ENCODE results near the gene RBM22. TPM values are rescaled to one million over a fixed set of nuclear protein-coding genes. Genes with fewer than 3 reads are reported as not detected.
A peak's percentile ranks its signal among the peaks of the same experiment; 100 is the strongest.
"Not testable (repeated sequence)": the region's sequence is repeated elsewhere in the genome, so short reads cannot be mapped to it uniquely, and the experiment has no call there.

The RBM22 gene
- 28.0 and 35.8 TPM in 2 replicates for total RNA-seq (2014; rRNA removed; shearing (Covaris generic))

DNA sequence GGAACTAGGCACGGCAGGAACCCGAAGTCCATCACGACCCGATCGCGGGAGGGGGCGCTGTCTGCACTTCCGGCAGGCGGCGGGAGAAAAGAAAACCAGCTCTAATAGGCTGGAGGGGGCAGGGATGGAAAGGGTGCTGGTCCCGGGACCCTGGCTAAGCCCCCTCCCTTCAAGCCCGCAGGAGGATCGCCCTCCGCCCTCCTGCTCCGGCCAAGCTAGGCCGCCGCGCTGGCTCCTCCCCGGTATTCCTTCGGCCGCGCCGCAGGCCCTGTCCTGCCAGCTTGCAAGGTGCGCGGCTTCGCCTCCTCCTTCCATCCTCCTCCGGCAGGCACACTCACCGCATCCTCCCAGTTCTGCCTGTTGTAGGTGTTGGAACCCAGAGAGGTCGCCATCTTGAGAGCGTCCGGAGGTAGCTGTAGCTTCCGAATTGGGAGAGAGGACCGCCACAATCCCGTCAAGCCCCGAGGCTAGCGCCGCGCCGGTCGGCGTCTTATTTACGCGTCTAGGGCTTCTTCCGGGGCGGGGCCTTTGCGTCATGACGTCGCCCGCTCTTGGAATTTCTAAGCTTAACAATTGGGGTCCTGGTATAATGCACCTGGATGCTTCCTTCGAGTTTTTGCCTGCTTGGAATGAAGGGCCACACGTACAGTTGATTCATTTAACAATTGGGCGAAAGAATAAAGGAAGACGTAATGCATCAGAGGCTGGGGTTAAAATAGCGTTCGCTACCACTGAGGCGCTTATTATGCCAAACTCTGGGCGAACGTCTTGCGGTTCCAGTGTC, at the start of gene RBM22:
TSS of gene RBM22 (minus strand) at position 469 of the 784 bp plus-strand sequence. CDS start at position 392, 77 bp downstream.
- DNase-seq (ENCODE audit: low spot score), result peak; percentile 82

- no peak for DNase-seq (ENCODE audit: low spot score)
These were observed 49.6 kb upstream of the RBM22 start for GRCh38 chr5:150750469-150750868.

GRCh38 chr5:150743142-150743488, 42.3 kb upstream of the RBM22 start:
- not testable (repeated sequence) for DNase-seq (ENCODE audit: low spot score)

GRCh38 chr5:150742455-150743141, 41.7 kb upstream of the RBM22 start:
- DNase-seq (ENCODE audit: low spot score), result not testable (repeated sequence)

GRCh38 chr5:150740992-150741391, 40.1 kb upstream of the RBM22 start:
- DNase-seq (ENCODE audit: low spot score), result no peak

GRCh38 chr5:150738862-150739261, 38.0 kb upstream of the RBM22 start:
- no peak for DNase-seq (ENCODE audit: low spot score)

DNA sequence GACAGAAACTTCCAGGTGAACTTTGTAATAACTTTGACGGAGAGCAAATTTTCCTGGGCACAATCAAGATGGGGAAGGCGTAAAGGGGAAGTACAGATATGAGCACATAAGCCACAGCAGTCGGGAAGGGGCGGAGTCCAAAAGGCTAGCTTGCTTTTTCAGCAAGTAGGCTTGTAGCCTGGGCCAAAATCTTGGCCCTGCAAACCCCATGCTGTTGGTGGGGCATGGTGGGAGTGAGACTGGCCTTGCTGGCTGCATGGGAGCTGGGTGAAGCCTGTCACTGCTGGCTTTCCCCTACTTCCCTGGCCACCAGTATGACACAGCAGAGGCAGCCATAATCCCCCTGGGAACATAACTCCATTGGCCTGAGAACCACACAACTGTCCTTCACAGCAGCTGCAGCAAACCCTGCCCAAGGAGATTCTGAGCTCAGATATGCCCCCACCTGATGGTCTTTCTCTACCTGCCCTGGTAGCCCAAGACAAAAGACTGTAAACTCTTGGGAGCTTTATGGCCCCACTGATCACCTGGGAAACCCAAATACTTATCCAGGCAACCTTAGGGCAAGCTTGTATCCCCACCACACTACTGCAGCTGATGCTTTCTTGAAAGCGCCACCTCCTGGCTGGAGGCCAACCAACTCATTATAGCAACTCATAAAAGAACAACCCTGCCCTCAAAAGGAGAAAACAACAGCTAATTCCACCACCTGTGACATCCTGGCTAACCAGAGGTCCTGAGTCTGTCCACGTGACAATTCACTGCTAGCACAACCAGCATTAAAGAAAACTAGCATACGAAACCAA, 33.9 kb upstream of the RBM22 start:
- peak; percentile 12 for DNase-seq (ENCODE audit: low spot score)

DNA sequence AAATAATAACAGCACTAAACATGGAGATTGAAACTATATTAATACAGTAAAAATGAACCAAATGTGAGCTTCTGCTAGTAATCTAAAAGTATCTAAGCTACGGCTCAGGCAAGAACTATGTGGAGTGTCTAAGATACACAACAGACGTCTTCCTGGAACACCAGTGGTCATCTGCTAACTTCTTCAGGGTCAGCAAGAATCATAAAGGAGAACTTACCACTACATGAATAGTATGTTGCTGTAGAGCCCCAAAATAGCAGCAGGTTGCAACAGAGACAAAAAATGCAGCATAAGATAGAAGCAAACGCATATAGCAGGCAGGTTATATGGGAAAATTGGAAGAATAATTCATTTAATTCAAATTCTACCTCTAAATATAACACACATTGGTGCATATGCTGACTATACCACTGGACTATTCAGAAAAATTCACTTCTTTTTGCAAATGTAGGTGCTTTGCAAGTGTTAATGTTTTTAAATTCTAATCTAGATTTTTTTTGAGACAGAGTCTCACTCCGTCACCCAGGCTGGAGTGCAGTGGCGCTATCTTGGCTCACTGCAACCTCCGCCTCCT, 30.9 kb upstream of the RBM22 start:
- no peak for DNase-seq (ENCODE audit: low spot score)

DNA sequence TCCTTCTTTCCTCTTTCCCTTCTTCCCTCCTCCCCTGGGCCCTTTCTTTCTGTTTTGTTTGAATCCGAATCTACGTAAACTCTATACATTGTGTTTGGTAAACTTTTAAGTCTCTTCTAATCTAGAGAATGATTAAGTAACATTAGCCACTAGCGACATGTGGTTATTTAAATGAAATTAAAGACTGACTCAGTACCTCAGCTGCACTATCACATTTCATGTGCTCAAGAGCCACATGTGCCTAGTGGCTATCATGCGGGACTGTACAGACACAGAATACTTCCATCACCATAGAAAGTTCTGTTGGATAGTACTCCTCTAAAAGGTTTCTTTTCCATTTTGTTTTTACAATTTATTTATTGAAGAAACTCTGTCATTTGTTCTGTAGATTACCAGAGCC, 29.0 kb upstream of the RBM22 start:
- DNase-seq (ENCODE audit: low spot score), result no peak

DNA sequence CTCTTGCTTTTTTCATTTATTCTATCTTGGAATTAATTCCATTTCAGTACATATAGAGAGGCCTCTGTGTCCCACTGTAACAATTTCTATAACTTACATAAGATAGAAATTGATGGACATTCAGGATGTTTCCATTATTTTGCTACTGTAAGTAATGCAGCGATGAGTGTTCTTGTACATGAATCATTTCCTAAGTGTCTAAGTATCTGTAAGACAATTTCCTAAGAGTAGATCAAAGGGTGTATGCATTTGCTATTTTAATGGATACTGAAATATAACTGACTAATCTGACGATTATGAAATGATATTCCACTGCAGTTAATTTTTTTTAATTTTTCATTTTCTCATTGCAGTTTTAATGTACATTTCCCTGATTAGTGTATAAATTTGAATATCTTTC, 23.0 kb upstream of the RBM22 start:
- no peak for DNase-seq (ENCODE audit: low spot score)

- no peak for DNase-seq (ENCODE audit: low spot score)
These were observed 9.3 kb upstream of the RBM22 start for GRCh38 chr5:150710165-150710564.

DNA sequence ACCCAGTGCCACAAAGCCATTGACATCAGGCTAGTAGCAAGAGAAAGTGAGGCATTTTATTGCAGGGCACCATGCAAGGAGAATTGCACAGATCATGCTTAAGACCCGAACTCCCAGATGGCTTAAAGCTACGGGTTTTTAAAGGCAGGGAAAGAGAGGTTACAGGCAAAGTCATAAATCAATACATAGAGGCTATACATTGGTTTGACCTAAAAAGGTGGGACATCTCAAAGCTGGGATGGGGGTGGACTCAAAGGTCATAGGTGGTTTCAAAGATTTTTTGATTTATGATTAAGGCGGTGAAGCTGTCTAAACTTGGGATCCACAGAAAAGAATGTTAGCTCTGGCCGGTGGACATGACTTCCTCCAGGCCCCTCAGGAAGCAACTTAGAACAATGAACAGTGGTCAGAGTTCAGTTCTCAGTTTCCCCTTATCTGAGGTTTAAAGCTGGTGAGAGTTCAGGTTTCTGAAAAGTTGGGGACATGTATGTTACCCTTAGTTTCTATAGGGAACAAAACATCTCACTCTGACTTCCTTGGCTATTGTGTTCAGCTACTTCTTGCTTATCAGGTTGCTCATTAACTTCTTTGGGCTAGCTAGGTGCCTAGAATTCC, 6.0 kb upstream of the RBM22 start:
- no peak for DNase-seq (ENCODE audit: low spot score)

DNA sequence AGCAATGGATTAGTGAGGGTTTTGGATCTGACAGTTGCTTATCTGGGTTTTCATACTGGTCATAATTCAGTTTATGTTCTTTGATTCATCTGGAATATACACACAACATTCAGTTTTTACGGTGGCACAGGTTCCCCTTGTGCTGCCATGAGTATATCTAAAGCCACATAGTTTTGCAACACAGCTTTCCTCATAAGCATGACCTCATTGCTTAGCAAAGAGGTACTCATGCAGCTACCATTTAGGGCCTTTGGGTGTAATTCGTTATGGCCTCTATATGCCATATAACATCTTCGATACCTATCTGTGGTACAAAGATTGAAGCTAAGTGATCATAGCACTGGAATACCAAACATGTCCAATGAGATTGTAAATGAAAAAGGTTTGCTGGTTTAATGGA, 2.9 kb upstream of the RBM22 start:
- DNase-seq (ENCODE audit: low spot score), result no peak

GRCh38 chr5:150700246-150700593, 642 bp downstream of the RBM22 start:
- DNase-seq (ENCODE audit: low spot score), result no peak

- no peak for DNase-seq (ENCODE audit: low spot score)
These were observed 6.2 kb downstream of the RBM22 start for GRCh38 chr5:150694612-150695011.

DNA sequence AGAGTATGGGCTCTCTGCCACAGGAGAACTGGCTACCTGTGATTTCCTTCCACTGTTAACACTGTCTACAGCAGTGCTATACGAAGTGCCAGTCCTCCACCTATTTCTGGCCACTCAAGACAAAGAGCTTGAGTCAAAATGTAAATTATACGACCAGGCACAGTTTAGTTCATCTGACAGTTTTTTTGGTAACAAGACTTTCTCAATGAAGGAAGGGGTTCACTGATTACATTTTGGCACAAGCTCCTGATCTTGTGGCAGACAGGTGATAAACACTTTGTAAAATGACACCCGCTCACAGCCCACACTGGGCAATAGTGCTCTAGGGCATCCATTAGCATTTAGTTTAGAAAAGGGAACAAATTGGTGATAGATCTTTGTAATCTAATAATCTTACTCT, 8.6 kb downstream of the RBM22 start:
- DNase-seq (ENCODE audit: low spot score), result no peak

DNA sequence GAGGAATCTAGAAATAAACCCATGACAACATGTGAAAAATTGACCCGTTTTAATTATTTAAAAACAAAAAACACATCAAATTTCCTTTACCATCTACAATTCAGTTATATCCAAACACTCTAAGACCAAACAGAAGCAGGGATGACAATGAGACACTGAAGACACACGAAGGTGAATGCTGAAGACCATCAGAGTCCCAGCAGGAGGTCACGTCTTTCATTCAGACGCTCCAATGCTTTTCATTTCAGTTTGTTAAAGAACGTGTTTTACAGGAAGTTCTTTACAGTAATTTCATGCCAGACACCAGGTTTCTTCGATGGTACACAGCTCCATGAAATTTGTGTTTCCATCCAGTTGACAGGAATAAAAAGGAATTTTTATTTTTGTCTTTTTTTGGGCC, 10.1 kb downstream of the RBM22 start:
- no peak for DNase-seq (ENCODE audit: low spot score)

GRCh38 chr5:150689120-150689519, 11.7 kb downstream of the RBM22 start:
- DNase-seq (ENCODE audit: low spot score), result no peak

DNA sequence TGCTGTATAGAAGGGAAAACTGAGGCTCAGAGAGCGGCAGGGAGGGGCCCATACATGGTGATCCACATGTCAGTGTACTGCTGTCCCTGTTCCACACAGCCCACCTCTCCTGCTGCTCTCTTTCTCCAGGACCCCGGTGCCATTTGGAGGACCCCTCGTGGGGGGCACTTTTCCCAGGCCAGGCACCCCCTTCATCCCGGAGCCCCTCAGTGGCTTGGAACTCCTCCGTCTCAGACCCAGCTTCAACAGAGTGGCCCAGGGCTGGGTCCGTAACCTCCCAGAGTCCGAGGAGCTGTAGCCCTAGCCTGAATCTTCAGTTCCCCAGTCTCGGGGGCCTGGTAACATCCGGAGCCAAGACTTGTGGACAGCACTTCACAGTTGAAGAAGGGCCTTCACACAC, 24.3 kb downstream of the RBM22 start:
- no peak for DNase-seq (ENCODE audit: low spot score)

- DNase-seq (ENCODE audit: low spot score), result no peak
These were observed 25.8 kb downstream of the RBM22 start for GRCh38 chr5:150675069-150675468.

GRCh38 chr5:150674341-150674821, 26.5 kb downstream of the RBM22 start:
- DNase-seq (ENCODE audit: low spot score), result no peak

DNA sequence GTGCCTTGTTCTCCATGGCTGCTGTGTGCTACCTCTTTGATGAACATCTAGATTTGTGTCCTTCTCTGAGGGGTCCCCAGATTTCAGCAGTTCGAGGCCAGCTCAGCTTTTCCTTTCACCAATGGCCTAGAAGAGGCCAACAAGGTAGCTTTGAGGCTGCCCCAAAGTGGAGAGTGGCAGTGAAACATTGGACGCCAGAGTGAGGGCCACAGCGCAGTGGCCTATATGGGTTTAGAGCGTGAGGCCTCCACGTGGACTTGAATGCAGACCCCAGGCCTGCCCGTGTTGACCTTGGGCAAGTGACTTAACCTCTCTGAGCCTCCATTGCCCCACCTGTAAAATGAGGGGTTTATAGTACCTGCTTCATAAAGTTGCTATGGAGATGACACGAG, 28.0 kb downstream of the RBM22 start:
- no peak for DNase-seq (ENCODE audit: low spot score)
